ENCODE measurements around the gene CDK10.

The CDK10 gene

DNA sequence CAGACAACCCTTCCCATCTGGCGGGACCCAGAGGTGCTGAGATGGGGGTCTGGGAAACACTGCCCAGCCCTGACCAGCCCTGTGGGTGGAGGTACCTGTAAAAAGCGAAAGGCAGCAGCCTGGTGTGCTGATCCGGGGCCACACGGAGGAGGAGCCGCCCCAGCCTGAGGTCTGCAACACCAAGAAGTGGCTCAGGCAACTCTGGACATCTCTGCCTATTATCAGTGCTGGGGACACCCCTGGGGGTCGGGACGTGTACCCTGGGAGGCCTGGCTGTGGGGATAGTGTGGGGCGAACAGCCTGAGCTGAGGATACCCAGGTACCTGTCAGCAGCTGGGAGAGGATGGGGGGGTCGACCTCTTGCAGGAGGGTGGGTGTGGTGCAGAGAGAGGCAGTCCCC is 52.9 kb downstream of the CDK10 start:
- peak overlapping the region; percentile 84 for H3K27ac Mint-ChIP-seq
- H3K36me3 Mint-ChIP-seq (ENCODE audit: low read depth): peaks cover 98% of the 10 kb centered on the region
- H3K4me1 Mint-ChIP-seq (ENCODE audit: low read depth): peaks cover 49% of the 10 kb centered on the region
- no peak overlapping the region for H3K4me3 Mint-ChIP-seq
- no peak for DNase-seq
- H3K9me3 Mint-ChIP-seq: no peaks in the 10 kb centered on the region
- no peaks in the 10 kb centered on the region for H3K27me3 Mint-ChIP-seq

DNA sequence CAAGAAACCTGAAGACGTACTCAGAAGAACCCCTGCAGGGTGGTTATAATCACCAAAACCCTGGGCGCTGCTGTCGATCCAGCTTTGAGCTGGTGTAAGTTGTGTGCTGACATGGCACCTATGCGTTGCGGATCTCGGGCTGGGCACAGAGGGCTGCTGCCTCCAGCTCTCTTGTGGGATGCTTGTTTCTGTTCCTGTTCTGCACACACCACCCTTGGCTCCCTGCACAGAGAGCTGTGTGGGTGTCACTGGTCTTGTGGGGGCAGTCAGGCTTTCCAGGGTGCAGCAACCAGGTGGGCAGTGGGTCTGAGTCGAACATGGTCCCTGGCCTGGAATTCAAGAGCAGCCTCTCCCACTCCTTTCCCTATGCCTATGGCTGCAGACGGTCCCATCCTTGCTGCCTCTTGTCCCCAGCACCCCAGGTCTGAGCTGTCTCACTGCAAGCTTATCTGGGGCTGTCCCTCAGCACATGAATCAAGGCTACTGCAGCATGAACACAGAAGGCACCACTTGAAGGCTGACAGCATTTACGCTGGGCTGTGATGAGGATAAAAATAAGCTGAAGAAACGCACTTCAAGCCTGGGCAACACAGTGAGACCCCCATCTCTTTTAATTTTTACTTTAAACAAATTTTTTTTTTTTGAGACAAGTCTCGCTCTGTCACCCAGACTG is 55.0 kb downstream of the CDK10 start:
- Mint-ChIP-seq H3K4me1 (ENCODE audit: low read depth) (peaks cover 40% of the 10 kb centered on the region), H3K4me3 (no peak overlapping the region), H3K27me3 (no peaks in the 10 kb centered on the region), H3K27ac (peak overlapping the region; percentile 76), H3K36me3 (ENCODE audit: low read depth) (peaks cover 93% of the 10 kb centered on the region), H3K9me3 (no peaks in the 10 kb centered on the region)
- no peak for DNase-seq

DNA sequence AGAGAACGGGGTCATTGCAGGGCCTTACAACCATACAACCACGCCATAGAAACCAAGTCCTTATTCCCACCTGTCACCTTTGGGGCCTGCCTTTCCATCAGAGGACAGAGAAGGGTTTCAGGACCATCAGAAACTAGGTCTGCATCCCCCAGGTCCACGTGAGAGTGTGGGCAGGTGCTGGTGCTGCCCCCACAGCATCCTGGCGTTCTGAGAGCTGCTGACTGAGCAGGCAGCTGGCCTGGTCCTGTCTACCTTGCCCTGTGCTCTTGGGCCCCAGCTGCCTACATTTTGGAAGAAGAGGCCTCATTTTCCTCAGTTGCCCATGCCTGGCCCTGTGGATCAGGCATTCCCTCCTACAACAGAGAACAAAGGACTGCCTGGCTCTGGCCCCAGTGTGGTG is 56.5 kb downstream of the CDK10 start:
- Mint-ChIP-seq H3K27ac (peak overlapping the region; percentile 83), H3K9me3 (no peaks in the 10 kb centered on the region), H3K27me3 (no peaks in the 10 kb centered on the region), H3K36me3 (ENCODE audit: low read depth) (peaks cover 91% of the 10 kb centered on the region), H3K4me1 (ENCODE audit: low read depth) (peaks cover 25% of the 10 kb centered on the region), H3K4me3 (no peak overlapping the region)
- no peak for DNase-seq

DNA sequence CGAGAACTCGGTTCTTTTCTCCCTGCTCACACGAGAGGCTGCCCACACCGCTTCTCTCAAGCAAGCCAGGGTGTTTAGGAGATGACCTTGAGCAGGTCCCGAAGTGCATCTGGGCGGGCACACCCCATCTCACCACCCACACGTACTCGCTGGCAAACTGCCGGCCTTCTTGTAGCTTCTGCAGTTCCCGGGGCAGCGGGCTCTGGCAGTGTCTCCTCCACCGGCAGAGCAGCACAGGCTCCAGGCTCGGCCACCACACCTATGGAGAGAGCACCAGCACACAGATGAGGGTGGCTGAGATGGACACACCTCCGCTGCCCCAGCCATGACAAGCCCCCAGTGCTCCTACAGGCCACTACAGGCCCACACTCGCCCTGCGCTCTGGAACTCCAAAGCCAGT is 58.3 kb downstream of the CDK10 start:
- no peaks in the 10 kb centered on the region for H3K9me3 Mint-ChIP-seq
- no peak overlapping the region for H3K4me3 Mint-ChIP-seq
- no peak for DNase-seq
- H3K27ac Mint-ChIP-seq: peak overlapping the region; percentile 59
- no peaks in the 10 kb centered on the region for H3K27me3 Mint-ChIP-seq
- peaks cover 22% of the 10 kb centered on the region for H3K4me1 Mint-ChIP-seq (ENCODE audit: low read depth)
- H3K36me3 Mint-ChIP-seq (ENCODE audit: low read depth): peaks cover 91% of the 10 kb centered on the region

Measured in activated T-cell treated with anti-CD3 and anti-CD28 coated beads, Interleukin-2, amount 50 U/mL, for 24 hours (primary cell).